Hematopoietic multipotent progenitor cell treated with erythropoietin and hydrocortisone succinate and interleukin-3 and kit ligand, for 17 days (in vitro differentiated cells): Measurements from ENCODE around the gene GRIK5.
A peak's percentile ranks its signal among the peaks of the same experiment; 100 is the strongest.

Source experiments
- DNase-seq: peaks from one replicate; pipeline ENCODE4 v3.0.0-alpha.2; 2015; ENCODE audit warnings: low spot score

GRIK5 gene

GRCh38 chr19:42095814-42096230, 25.8 kb upstream of the GRIK5 start:
- DNase-seq, result no peak

- DNase-seq, result no peak
These were observed 25.3 kb upstream of the GRIK5 start for GRCh38 chr19:42095142-42095813.

- no peak for DNase-seq
These were observed 23.9 kb upstream of the GRIK5 start for GRCh38 chr19:42093926-42094325.

GRCh38 chr19:42093505-42093904, 23.5 kb upstream of the GRIK5 start:
- no peak for DNase-seq

GRCh38 chr19:42092350-42092749, 22.3 kb upstream of the GRIK5 start:
- peak; percentile 56 for DNase-seq

GRCh38 chr19:42091742-42092141, 21.7 kb upstream of the GRIK5 start:
- DNase-seq, result peak; percentile 55

- no peak for DNase-seq
These were observed 21.3 kb upstream of the GRIK5 start for GRCh38 chr19:42091300-42091699.

- DNase-seq, result no peak
These were observed 20.7 kb upstream of the GRIK5 start for GRCh38 chr19:42090672-42091071.

- no peak for DNase-seq
These were observed 19.8 kb upstream of the GRIK5 start for GRCh38 chr19:42089772-42090171.

GRCh38 chr19:42089191-42089750, 19.3 kb upstream of the GRIK5 start:
- no peak for DNase-seq

- DNase-seq, result no peak
These were observed 18.6 kb upstream of the GRIK5 start for GRCh38 chr19:42088471-42089190.

- DNase-seq, result no peak
These were observed 17.0 kb upstream of the GRIK5 start for GRCh38 chr19:42086770-42087550.

- DNase-seq, result no peak
These were observed 16.3 kb upstream of the GRIK5 start for GRCh38 chr19:42086188-42086736.

GRCh38 chr19:42083537-42083936, 13.5 kb upstream of the GRIK5 start:
- no peak for DNase-seq

- DNase-seq, result no peak
These were observed 11.7 kb upstream of the GRIK5 start for GRCh38 chr19:42081584-42082203.

GRCh38 chr19:42080764-42081375, 10.9 kb upstream of the GRIK5 start:
- no peak for DNase-seq

- no peak for DNase-seq
These were observed 10.1 kb upstream of the GRIK5 start for GRCh38 chr19:42079886-42080763.

GRCh38 chr19:42079276-42079669, 9.3 kb upstream of the GRIK5 start:
- no peak for DNase-seq

- no peak for DNase-seq
These were observed 8.7 kb upstream of the GRIK5 start for GRCh38 chr19:42078538-42079275.

GRCh38 chr19:42078058-42078457, 8.1 kb upstream of the GRIK5 start:
- DNase-seq, result no peak
